Omental fat pad (tissue), 4 donors: ENCODE measurements around the gene UTP14C. TPM values are rescaled to one million over a fixed set of nuclear protein-coding genes. Genes with fewer than 3 reads are reported as not detected.
"Not testable (repeated sequence)": the region's sequence is repeated elsewhere in the genome, so short reads cannot be mapped to it uniquely, and the experiment has no call there.

ENCODE experiments used
- ATAC-seq: fragments of 150-250 bp; one replicate; pipeline ENCODE4 v1.9.1; 2016; ENCODE audit warnings: mild to moderate bottlenecking, moderate library complexity; ENCODE audit not compliant: low FRiP score
- DNase-seq: peaks from one replicate; pipeline ENCODE4 v3.0.0-alpha.2; 2019; ENCODE audit warnings: low spot score
- CTCF ChIP-seq, 3 donors: fragments of 450-650 bp; IDR thresholded peaks; one replicate each; pipeline ENCODE4 v1.5.1; 2016 to 2017; ENCODE audit warnings: antibody characterized with exemption in 3 of 3, mild to moderate bottlenecking in 3 of 3, moderate library complexity in 2 of 3
- total RNA-seq, 4 donors: library from RNA; depleted of rRNA; stranded (reverse); fragments of >200 nt; gene quantifications; one replicate each; pipeline ENCODE4 v1.1.0, GENCODE V29; 2016

Gene UTP14C
- total RNA-seq, 4 donors from 2014 or later = 13.7 to 22.5 (median 14.8) TPM

DNA sequence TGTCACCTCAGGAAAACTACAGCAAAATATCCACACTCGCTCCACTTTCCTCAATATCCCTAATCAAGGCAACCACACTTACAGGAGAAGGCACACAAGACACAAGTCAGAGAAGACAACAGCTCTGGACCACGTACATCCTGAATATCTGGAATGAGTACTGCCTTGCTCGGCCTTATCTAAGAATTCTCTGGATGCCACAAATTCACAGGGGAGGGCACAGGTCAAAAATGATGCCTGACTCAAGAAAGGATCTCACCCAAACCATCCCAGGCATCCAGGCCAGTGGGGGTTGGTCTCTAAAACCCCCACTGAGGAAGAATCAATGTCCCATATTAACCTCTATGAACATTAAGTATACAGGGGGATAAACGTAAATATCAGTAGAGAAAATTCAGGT is 43.1 kb upstream of the UTP14C start:
- peak; percentile 56 for ATAC-seq
- no peak for TF ChIP-seq CTCF (IDR thresholded peaks at IDR 0.05)
- DNase-seq = no peak

DNA sequence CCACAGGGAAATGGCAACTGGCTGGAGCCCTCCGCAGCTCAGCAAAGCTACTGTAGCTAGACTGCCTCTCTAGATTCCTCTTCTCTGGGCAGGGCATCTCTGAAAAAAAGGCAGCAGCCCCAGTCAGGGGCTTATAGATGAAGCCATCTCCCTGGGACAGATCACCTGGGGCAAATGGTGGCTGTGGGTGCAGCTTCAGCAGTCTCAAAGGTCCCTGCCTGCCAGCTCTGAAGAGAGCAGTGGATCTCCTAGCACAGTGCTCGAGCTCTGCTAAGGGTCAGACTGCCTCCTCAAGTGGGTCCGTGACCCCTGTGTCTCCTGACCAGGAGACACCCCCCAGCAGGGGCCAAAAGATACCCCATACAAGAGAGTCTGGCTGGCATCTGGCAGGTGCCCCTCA is 41.2 kb upstream of the UTP14C start:
- ATAC-seq, DNase-seq: not testable (repeated sequence)

DNA sequence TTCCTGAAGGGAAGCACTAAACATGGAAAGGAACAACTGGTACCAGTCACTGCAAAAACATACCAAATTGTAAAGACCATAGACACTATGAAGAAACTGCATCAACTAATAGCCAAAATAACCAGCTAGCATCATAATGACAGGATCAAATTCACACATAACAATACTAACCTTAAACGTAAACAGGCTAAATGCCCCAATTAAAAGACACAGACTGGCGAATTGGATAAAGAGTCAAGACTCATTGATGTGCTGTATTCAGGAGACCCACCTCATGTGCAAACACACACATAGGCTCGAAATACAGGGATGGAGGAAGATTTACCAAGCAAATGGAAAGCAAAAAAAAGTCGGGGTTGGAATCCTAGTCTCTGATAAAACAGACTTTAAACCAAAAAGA is 39.6 kb upstream of the UTP14C start:
- ATAC-seq = not testable (repeated sequence)

GRCh38 chr13:51988988-51989618 is 35.4 kb upstream of the UTP14C start:
- ATAC-seq (no peak), DNase-seq (no peak)
- no peak for TF ChIP-seq CTCF (IDR thresholded peaks at IDR 0.05)

More for the DNA sequence above, 39.6 kb upstream of the UTP14C start:
- not testable (repeated sequence) for DNase-seq

DNA sequence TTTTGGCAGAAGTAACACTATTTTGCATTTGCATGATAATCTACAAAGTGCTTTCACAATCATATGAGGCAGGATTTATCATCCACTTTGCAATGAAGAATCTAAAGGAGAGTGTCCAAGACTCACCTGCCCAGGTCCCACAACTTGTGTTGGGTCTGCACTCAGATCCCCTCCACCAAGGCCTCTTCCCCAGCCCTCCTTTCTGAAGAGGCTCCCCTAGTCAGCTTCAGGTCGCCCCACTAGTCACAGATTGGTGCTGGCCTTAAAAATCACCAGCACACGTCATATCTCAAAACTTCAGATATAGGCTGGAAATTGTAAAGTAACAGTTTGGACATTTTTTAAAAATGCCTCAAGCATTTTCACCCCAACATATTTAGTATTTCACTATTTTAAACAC is 30.8 kb upstream of the UTP14C start:
- no peak for TF ChIP-seq CTCF (IDR thresholded peaks at IDR 0.05)
- DNase-seq (no peak), ATAC-seq (peak; percentile 26)

DNA sequence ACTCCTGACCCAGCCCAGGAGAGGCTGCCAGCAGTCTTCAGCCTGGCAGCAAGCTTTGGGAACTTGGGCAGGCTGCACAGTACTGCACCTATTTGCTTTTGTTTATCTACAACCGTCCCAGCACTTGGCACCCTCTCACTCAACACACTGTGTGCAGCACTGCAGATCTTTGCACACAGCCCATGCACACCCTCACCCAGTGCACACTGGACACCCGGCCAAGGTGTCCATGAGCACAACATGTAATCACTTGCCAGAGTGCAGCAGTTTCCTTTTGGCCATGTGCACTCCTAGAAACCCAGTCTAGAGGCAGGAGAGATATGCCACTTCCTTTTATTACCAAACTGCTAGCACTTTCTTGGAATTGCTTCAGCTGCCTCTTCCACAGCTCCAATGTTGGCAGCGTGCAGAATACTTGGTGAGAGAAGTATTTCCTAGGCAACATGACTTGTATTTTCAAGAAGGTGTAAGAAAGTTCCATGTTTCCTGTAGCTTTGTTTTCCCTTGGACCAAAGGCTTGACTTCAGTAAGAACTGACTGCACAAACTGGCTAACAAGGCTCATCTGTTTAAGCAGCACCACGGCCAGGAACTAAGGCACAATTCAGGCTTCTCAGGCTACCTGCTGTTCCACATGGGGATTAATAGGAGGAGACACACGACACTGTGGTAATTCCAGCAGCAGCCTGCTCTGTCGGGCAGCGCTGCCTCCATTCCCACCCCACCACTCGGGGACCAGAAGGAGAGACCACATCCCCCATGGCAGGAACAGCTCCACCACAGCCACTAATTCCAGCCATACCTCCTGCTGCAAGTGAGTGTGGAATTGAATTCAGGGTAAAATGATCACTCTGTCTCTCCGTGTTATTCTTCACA is 28.6 kb upstream of the UTP14C start:
- DNase-seq = no peak
- TF ChIP-seq CTCF (IDR thresholded peaks at IDR 0.05) = no peak
- peak; percentile 59 for ATAC-seq

- no peak for ATAC-seq
- no peak for TF ChIP-seq CTCF (IDR thresholded peaks at IDR 0.05)
These were observed 27.9 kb upstream of the UTP14C start for GRCh38 chr13:51996641-51997040.

GRCh38 chr13:51997186-51997585 is 27.3 kb upstream of the UTP14C start:
- no peak for DNase-seq
- ATAC-seq = no peak
- TF ChIP-seq CTCF (IDR thresholded peaks at IDR 0.05) = no peak

More at GRCh38 chr13:51996641-51997040, 27.9 kb upstream of the UTP14C start:
- no peak for DNase-seq
